OCI-LY3 (cell line): Measurements from ENCODE around the gene MS4A6E.
"Not testable (repeated sequence)": the region's sequence is repeated elsewhere in the genome, so short reads cannot be mapped to it uniquely, and the experiment has no call there.

Experiments used
- H2AFZ ChIP-seq: fragments of 200-600, 300-600 bp; shearing (Covaris generic); 2 replicates; pipeline ENCODE4 v1.6.0; 2014; ENCODE audit warnings: antibody characterized with exemption, low read depth, low read length
- H3K27ac ChIP-seq: fragments of 200-600, 300-600 bp; sonication (generic); 2 replicates; pipeline ENCODE4 v1.5.1; 2014; ENCODE audit warnings: mild to moderate bottlenecking, low read length, moderate library complexity, mixed read lengths
- H3K27me3 ChIP-seq: fragments of 200-600, 300-600 bp; sonication (generic); 2 replicates; pipeline ENCODE4 v1.6.1; 2014; ENCODE audit warnings: low read depth, low read length, mixed read lengths
- H3K36me3 ChIP-seq: fragments of 200-600, 300-600 bp; sonication (generic); replicated peaks from 2 replicates; pipeline ENCODE3; 2014; ENCODE audit warnings: low read depth, low read length, mixed read lengths
- H3K4me1 ChIP-seq: fragments of 300-600, 200-600 bp; sonication (generic); 2 replicates; pipeline ENCODE4 v1.6.1; 2014; ENCODE audit warnings: low read length, mixed read lengths
- H3K4me2 ChIP-seq: fragments of 200-600, 300-600 bp; sonication (generic); 2 replicates; pipeline ENCODE4 v1.6.1; 2014; ENCODE audit warnings: low read length, mixed read lengths
- H3K4me3 ChIP-seq: fragments of 300-600, 200-600 bp; sonication (generic); 2 replicates; pipeline ENCODE4 v1.5.1; 2014; ENCODE audit warnings: antibody characterized with exemption, mild to moderate bottlenecking, low read length, moderate library complexity
- H3K79me2 ChIP-seq: fragments of 300-600, 200-600 bp; shearing (Covaris generic); 2 replicates; pipeline ENCODE4 v1.6.1; 2014; ENCODE audit warnings: mild to moderate bottlenecking, low read length, mixed read lengths
- H3K9ac ChIP-seq: fragments of 300-600, 200-600 bp; shearing (Covaris generic); 2 replicates; pipeline ENCODE4 v1.6.0; 2014; ENCODE audit warnings: mild to moderate bottlenecking, low read length, moderate library complexity
- H3K9me3 ChIP-seq: fragments of 200-600, 300-600 bp; shearing (Covaris generic); 2 replicates; pipeline ENCODE4 v1.6.1; 2014; ENCODE audit warnings: low read length, mixed read lengths; ENCODE audit not compliant: insufficient read depth
- H4K20me1 ChIP-seq: fragments of 200-600, 300-600 bp; sonication (generic); 2 replicates; pipeline ENCODE4 v1.6.1; 2016; ENCODE audit warnings: low read length, mixed read lengths; ENCODE audit not compliant: insufficient read depth
- EZH2phosphoT487 ChIP-seq: fragments of 200-600 bp; shearing (Covaris generic); IDR thresholded peaks from 2 replicates; pipeline ENCODE4 v1.6.1; 2018; ENCODE audit warnings: antibody characterized with exemption, mixed run types, low read depth
- TF ChIP-seq, protein P1 (sequence below): fragments of 200-600, 300-600 bp; sonication (generic); IDR thresholded peaks from 2 replicates; pipeline ENCODE4 v1.5.1; 2014; ENCODE audit warnings: antibody characterized with exemption, low read length, low read depth

MS4A6E gene

GRCh38 chr11:60357771-60358170, 30.7 kb downstream of the MS4A6E start:
- Histone ChIP-seq H3K27ac (no peak overlapping the region; the same call in 1 of the 2 replicates), H3K9me3 (peaks cover 49% of the 10 kb centered on the region), H3K4me1 (peaks cover 12% of the 10 kb centered on the region), H3K9ac (no peak overlapping the region), H4K20me1 (no peaks in the 10 kb centered on the region), H3K4me2 (peak overlapping the region; percentile 2; the same call in 1 of the 2 replicates), H3K36me3 (peaks cover 41% of the 10 kb centered on the region), H2AFZ (no peak overlapping the region), H3K4me3 (no peak overlapping the region), H3K27me3 (no peaks in the 10 kb centered on the region), H3K79me2 (no peaks in the 10 kb centered on the region)
- TF ChIP-seq, protein P1, sequence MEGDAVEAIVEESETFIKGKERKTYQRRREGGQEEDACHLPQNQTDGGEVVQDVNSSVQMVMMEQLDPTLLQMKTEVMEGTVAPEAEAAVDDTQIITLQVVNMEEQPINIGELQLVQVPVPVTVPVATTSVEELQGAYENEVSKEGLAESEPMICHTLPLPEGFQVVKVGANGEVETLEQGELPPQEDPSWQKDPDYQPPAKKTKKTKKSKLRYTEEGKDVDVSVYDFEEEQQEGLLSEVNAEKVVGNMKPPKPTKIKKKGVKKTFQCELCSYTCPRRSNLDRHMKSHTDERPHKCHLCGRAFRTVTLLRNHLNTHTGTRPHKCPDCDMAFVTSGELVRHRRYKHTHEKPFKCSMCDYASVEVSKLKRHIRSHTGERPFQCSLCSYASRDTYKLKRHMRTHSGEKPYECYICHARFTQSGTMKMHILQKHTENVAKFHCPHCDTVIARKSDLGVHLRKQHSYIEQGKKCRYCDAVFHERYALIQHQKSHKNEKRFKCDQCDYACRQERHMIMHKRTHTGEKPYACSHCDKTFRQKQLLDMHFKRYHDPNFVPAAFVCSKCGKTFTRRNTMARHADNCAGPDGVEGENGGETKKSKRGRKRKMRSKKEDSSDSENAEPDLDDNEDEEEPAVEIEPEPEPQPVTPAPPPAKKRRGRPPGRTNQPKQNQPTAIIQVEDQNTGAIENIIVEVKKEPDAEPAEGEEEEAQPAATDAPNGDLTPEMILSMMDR: no peak
- no peak for TF ChIP-seq EZH2phosphoT487

GRCh38 chr11:60360621-60361020, 33.6 kb downstream of the MS4A6E start:
- H3K4me2 ChIP-seq: no peak overlapping the region
- peaks cover 41% of the 10 kb centered on the region for H3K36me3 ChIP-seq
- no peak overlapping the region for H3K9ac ChIP-seq
- H3K79me2 ChIP-seq: no peaks in the 10 kb centered on the region
- peaks cover 42% of the 10 kb centered on the region for H3K9me3 ChIP-seq
- H3K4me3 ChIP-seq: no peak overlapping the region
- peaks cover 34% of the 10 kb centered on the region for H3K4me1 ChIP-seq
- TF ChIP-seq, protein P1: no peak
- no peak for TF ChIP-seq EZH2phosphoT487
- no peaks in the 10 kb centered on the region for H4K20me1 ChIP-seq
- no peaks in the 10 kb centered on the region for H3K27me3 ChIP-seq
- H2AFZ ChIP-seq: no peak overlapping the region
- H3K27ac ChIP-seq: no peak overlapping the region

DNA sequence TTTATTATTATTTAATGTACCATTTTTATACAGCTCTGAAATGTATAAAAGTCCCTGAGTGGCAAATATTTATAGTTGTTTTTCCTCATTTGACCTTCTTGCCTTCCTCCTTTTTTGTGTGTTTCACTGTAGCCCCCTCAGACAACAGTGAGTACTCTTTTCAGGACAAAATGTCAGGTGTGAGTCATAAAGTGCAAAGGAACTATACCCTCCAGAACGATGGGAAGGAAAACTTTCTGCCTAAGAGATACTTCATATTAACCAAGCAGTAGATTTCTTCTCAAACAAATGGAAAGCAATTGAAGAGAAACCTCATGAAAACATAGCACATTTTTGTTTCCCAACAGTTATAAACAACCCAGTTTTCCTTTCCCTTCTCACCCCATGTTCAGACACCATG, 35.2 kb downstream of the MS4A6E start:
- H3K27me3 ChIP-seq: no peaks in the 10 kb centered on the region
- no peak overlapping the region for H2AFZ ChIP-seq
- TF ChIP-seq, protein P1: no peak
- H3K9ac ChIP-seq: no peak overlapping the region
- H3K36me3 ChIP-seq: peaks cover 38% of the 10 kb centered on the region
- H3K4me3 ChIP-seq: no peak overlapping the region
- H3K27ac ChIP-seq: no peak overlapping the region
- H4K20me1 ChIP-seq: no peaks in the 10 kb centered on the region
- H3K9me3 ChIP-seq: peaks cover 43% of the 10 kb centered on the region
- no peaks in the 10 kb centered on the region for H3K79me2 ChIP-seq
- H3K4me2 ChIP-seq: no peak overlapping the region
- peaks cover 39% of the 10 kb centered on the region for H3K4me1 ChIP-seq

- H3K9me3 ChIP-seq: peaks cover 48% of the 10 kb centered on the region
- no peaks in the 10 kb centered on the region for H3K79me2 ChIP-seq
- peak overlapping the region; percentile 56 for H2AFZ ChIP-seq
- H3K4me2 ChIP-seq: peak overlapping the region; percentile 77
- peaks cover 49% of the 10 kb centered on the region for H3K36me3 ChIP-seq
- H3K4me3 ChIP-seq: peak overlapping the region; percentile 61
- H4K20me1 ChIP-seq: no peaks in the 10 kb centered on the region
- no peaks in the 10 kb centered on the region for H3K27me3 ChIP-seq
- peak overlapping the region; percentile 53 for H3K9ac ChIP-seq
- H3K4me1 ChIP-seq: peaks cover 41% of the 10 kb centered on the region
- peak overlapping the region; percentile 65 for H3K27ac ChIP-seq
- no peak for TF ChIP-seq EZH2phosphoT487
- TF ChIP-seq, protein P1: peak; percentile 93
Measured at GRCh38 chr11:60363542-60364470, 36.8 kb downstream of the MS4A6E start.

- H3K4me3 ChIP-seq, H3K27me3 ChIP-seq, H3K9ac ChIP-seq, H4K20me1 ChIP-seq, H3K79me2 ChIP-seq, H3K4me2 ChIP-seq, H2AFZ ChIP-seq: not testable (repeated sequence)
- Histone ChIP-seq H3K27ac (peak overlapping the region; percentile 89), H3K4me1 (peaks cover 41% of the 10 kb centered on the region), H3K9me3 (peaks cover 49% of the 10 kb centered on the region; the same call in 1 of the 2 replicates), H3K36me3 (peaks cover 53% of the 10 kb centered on the region)
Measured at GRCh38 chr11:60366262-60366904, 39.3 kb downstream of the MS4A6E start.
